Activated B cell treated with CpG ODN at 0.5 μM for 24 hours (primary cell): ENCODE measurements around the gene SYTL2. TPM values are rescaled to one million over a fixed set of nuclear protein-coding genes. Genes with fewer than 3 reads are reported as not detected.
"Not testable (repeated sequence)": the region's sequence is repeated elsewhere in the genome, so short reads cannot be mapped to it uniquely, and the experiment has no call there.

Source experiments
- ATAC-seq: fragments of 200-7000 bp; cut with Tn5 transposase; one replicate; pipeline ENCODE4 v1.10.0; 2021; ENCODE audit warnings: low read depth, mild to moderate bottlenecking, moderate library complexity
- CTCF ChIA-PET: fragments of 350-600 bp; sonication (Branson Sonifier 250); formaldehyde crosslinking; loops from one replicate; lab custom pipeline; 2021; ENCODE audit warnings: antibody characterized with exemption; lab: Charles Lee
- POLR2A ChIA-PET: fragments of 350-600 bp; sonication (Branson Sonifier 250); formaldehyde crosslinking; loops from one replicate; lab custom pipeline; 2021; ENCODE audit warnings: antibody characterized with exemption; lab: Charles Lee
- DNase-seq: peaks from one replicate; pipeline ENCODE4 v3.0.0; 2022
- H3K27ac Mint-ChIP-seq: one replicate; pipeline ENCODE4 v1.8.0; 2020; ENCODE audit warnings: mixed read lengths
- H3K27me3 Mint-ChIP-seq: one replicate; pipeline ENCODE4 v1.8.0; 2021; ENCODE audit warnings: mixed read lengths
- H3K36me3 Mint-ChIP-seq: one replicate; pipeline ENCODE4 v1.8.0; 2021; ENCODE audit warnings: low read depth, mixed read lengths
- H3K4me1 Mint-ChIP-seq: one replicate; pipeline ENCODE4 v1.8.0; 2021; ENCODE audit warnings: mixed read lengths
- H3K4me3 Mint-ChIP-seq: one replicate; pipeline ENCODE4 v1.8.0; 2020; ENCODE audit warnings: mild to moderate bottlenecking, mixed read lengths
- H3K9me3 Mint-ChIP-seq: one replicate; pipeline ENCODE4 v1.8.0; 2020; ENCODE audit warnings: mixed read lengths
- CTCF ChIP-seq: fragments of 200-600 bp; IDR thresholded peaks from one replicate; pipeline ENCODE4 v1.8.0; 2022; ENCODE audit warnings: antibody characterized with exemption, mild to moderate bottlenecking
- intact Hi-C: fragments of 100-400 bp; cut with micrococcal nuclease; formaldehyde crosslinking; loops from one replicate; pipeline ENCODE4 v1.15.1; 2024
- total RNA-seq: library from RNA; stranded (reverse); gene quantifications from 2 replicates; pipeline ENCODE4 v1.2.3, GENCODE V29; 2022

The SYTL2 gene
- total RNA-seq, 1 donor from 2014 or later: 1.1 TPM

GRCh38 chr11:85680897-85681296 is 130.0 kb downstream of the SYTL2 start:
- DNase-seq (no peak), ATAC-seq (no peak)
- H3K9me3 Mint-ChIP-seq: no peaks in the 10 kb centered on the region
- intact Hi-C loops: no loop called here
- ChIA-PET CTCF (no interaction called here), POLR2A (interaction anchor here (1.2 kb wide), 1 partner anchor 33 kb away, joined by 4 read pairs; the partner anchor contains the start of gene TMEM126A)
- H3K36me3 Mint-ChIP-seq: no peaks in the 10 kb centered on the region
- peaks cover 11% of the 10 kb centered on the region for H3K4me1 Mint-ChIP-seq
- no peak for TF ChIP-seq CTCF
- no peak overlapping the region for H3K4me3 Mint-ChIP-seq
- no peak overlapping the region for H3K27ac Mint-ChIP-seq
- H3K27me3 Mint-ChIP-seq: peaks cover 8% of the 10 kb centered on the region

- Mint-ChIP-seq H3K36me3 (no peaks in the 10 kb centered on the region), H3K27me3 (peaks cover 8% of the 10 kb centered on the region), H3K4me1 (peaks cover 11% of the 10 kb centered on the region), H3K4me3 (no peak overlapping the region), H3K9me3 (no peaks in the 10 kb centered on the region), H3K27ac (no peak overlapping the region)
- DNase-seq (no peak), ATAC-seq (no peak)
- intact Hi-C loops: no loop called here
- no peak for TF ChIP-seq CTCF
- ChIA-PET CTCF (no interaction called here), POLR2A (interaction anchor here (2.2 kb wide), 1 partner anchor 15 kb away, joined by 9 read pairs; the partner anchor contains the start of gene CREBZF)
Observed at GRCh38 chr11:85679576-85679975, 131.4 kb downstream of the SYTL2 start.

GRCh38 chr11:85673393-85673792 is 137.5 kb downstream of the SYTL2 start:
- no peaks in the 10 kb centered on the region for H3K27me3 Mint-ChIP-seq
- TF ChIP-seq CTCF: no peak
- DNase-seq (no peak), ATAC-seq (no peak)
- ChIA-PET CTCF (no interaction called here), POLR2A (no interaction called here)
- H3K4me3 Mint-ChIP-seq: no peak overlapping the region
- intact Hi-C loops: no loop called here
- H3K36me3 Mint-ChIP-seq: no peaks in the 10 kb centered on the region
- H3K9me3 Mint-ChIP-seq: peaks cover 7% of the 10 kb centered on the region
- no peak overlapping the region for H3K27ac Mint-ChIP-seq
- H3K4me1 Mint-ChIP-seq: no peaks in the 10 kb centered on the region

GRCh38 chr11:85672105-85672902 is 138.6 kb downstream of the SYTL2 start:
- Mint-ChIP-seq H3K4me1 (no peaks in the 10 kb centered on the region), H3K27ac (no peak overlapping the region), H3K4me3 (no peak overlapping the region), H3K27me3 (no peaks in the 10 kb centered on the region), H3K36me3 (no peaks in the 10 kb centered on the region), H3K9me3 (peaks cover 7% of the 10 kb centered on the region)
- no peak for TF ChIP-seq CTCF
- DNase-seq (no peak), ATAC-seq (no peak)
- ChIA-PET POLR2A (no interaction called here), CTCF (no interaction called here)
- intact Hi-C loops: no loop called here

- H3K4me1 Mint-ChIP-seq, H3K9me3 Mint-ChIP-seq, ATAC-seq, H3K27me3 Mint-ChIP-seq, CTCF ChIA-PET, H3K36me3 Mint-ChIP-seq, POLR2A ChIA-PET, intact Hi-C loops, H3K27ac Mint-ChIP-seq, DNase-seq, H3K4me3 Mint-ChIP-seq: not testable (repeated sequence)
Observed at GRCh38 chr11:85670949-85671663, 139.8 kb downstream of the SYTL2 start.
